ENCODE measurements around the gene NR3C1. TPM values are rescaled to one million over a fixed set of nuclear protein-coding genes. Genes with fewer than 3 reads are reported as not detected.

Gene NR3C1
- polyA plus RNA-seq, 4 donors: 37.5 to 42.2 (median 38.4) TPM

GRCh38 chr5:143427122-143427735 lies 23.7 kb upstream of the NR3C1 start:
- DNase-seq (ENCODE audit: low read depth in 4 of 4, low spot score in 3 of 4): no peak

- no peak for DNase-seq (ENCODE audit: low read depth in 4 of 4, low spot score in 3 of 4)
These were observed 23.0 kb upstream of the NR3C1 start for GRCh38 chr5:143426437-143426991.

DNA sequence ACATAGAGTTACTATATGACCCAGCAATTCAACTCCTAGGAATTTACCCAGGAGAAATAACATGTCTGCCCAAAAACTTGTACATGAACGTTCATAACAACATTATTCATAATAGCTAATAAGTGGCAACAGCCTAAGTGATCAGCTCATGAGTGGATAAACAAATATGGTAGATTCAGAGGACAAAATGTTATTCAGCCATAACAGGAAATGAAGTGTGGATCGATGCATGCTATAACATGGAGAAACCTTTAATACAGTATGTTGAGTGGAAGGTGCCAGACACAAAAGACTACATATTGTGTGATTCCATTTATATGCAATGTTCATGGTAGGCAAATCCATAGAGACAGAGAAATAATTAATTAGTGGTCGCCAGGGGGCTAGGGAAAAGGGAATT lies 22.3 kb upstream of the NR3C1 start:
- DNase-seq (ENCODE audit: low read depth in 4 of 4, low spot score in 3 of 4): no peak

DNA sequence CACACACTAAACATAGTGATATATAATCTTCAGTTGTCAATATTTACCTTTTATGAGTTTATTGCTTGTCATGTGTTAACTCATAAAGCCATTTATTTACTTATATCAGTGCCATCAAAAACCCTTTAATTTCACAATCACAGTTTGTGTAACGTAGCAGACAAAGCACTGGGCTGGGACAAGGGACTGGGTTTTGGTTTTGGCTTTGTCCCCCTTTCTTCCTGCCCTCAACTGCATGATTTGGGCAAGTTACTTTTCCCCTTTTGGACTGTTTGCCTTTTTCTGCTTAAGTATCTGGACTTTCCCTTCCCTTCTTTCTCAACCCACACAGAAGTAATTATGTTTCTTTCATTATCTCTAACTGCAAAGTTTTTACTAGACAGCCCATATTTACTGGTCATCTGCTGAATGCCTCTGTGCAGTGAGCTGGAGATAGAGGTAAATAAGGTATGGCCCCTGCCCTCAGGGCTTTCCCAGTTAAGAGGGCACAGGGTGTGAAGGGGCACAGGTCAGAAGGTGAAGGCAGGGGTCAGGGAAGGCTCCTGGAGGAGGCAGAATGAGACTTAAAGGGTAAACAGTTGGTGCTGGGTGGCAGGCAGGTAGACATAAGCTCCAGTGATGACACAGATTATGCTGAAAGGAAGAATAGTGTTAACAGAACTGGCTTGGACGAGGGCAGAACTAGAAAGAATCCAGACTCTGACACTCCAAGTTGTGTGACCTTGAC lies 14.8 kb upstream of the NR3C1 start:
- DNase-seq (ENCODE audit: low read depth in 4 of 4, low spot score in 3 of 4): no peak

GRCh38 chr5:143417503-143418139 lies 14.1 kb upstream of the NR3C1 start:
- DNase-seq (ENCODE audit: low read depth in 4 of 4, low spot score in 3 of 4): no peak

GRCh38 chr5:143416411-143416810 lies 12.9 kb upstream of the NR3C1 start:
- DNase-seq (ENCODE audit: low read depth in 4 of 4, low spot score in 3 of 4): no peak

GRCh38 chr5:143413958-143414669 lies 10.6 kb upstream of the NR3C1 start:
- DNase-seq (ENCODE audit: low read depth in 4 of 4, low spot score in 3 of 4): no peak

- DNase-seq (ENCODE audit: low read depth in 4 of 4, low spot score in 3 of 4): no peak
These were observed 9.3 kb upstream of the NR3C1 start for GRCh38 chr5:143412661-143413342.

- no peak for DNase-seq (ENCODE audit: low read depth in 4 of 4, low spot score in 3 of 4)
These were observed 6.4 kb upstream of the NR3C1 start for GRCh38 chr5:143409926-143410325.

- DNase-seq (ENCODE audit: low read depth in 4 of 4, low spot score in 3 of 4): no peak
These were observed 2.9 kb upstream of the NR3C1 start for GRCh38 chr5:143406408-143406807.

DNA sequence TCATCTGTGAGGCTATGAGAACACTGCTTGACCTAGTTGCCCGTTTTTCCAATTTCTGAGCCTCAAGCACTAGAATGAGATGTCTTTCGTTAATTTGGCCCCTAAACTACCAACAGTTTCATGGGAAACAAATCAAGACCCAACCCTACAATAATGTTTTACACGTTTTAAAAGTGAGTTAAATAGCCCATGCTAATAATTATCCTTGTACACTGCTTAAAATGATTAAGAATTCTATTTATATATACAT lies 2.3 kb upstream of the NR3C1 start:
- DNase-seq (ENCODE audit: low read depth in 4 of 4, low spot score in 3 of 4): no peak

DNA sequence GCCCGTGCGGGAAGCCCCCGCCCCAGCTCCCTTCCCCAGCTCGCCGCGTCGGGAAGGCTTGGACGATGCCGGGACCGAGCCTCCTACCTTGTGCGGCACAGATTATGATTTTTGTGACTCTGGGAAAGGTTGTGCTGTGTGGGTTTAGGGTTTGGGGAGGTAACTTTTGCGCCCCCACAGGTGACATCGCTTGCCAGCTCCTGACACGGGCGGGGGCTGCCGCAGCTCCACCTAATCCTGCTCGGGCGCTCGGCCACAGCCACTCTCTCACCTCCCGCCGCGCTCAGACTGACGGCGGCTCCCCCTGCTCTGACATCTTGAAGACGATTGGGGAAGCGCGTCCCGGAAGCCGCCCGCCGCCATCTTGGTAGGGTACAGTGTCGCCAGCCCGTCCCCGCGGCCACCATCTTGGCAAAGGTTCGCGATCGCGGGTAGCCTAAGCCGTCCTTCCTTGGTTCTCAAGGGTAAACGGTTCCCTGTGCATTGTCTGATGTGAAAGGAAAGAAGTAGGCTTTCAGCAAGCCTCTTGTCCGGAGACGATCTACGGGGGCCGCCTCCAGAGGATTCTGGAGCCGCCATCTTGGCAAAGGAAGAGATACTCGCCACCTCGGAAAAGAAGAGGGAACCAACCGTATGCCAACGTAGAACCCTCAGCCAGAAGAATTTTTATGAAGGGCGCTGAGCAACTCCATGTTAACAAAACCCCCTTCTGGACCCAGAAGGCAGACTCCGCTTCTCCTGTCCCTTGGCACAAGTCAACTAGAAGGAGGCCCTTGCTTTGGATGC lies 1.8 kb upstream of the NR3C1 start:
- peak; percentile 65 to 86 (median 76) for DNase-seq (ENCODE audit: low read depth in 4 of 4, low spot score in 3 of 4)

DNA sequence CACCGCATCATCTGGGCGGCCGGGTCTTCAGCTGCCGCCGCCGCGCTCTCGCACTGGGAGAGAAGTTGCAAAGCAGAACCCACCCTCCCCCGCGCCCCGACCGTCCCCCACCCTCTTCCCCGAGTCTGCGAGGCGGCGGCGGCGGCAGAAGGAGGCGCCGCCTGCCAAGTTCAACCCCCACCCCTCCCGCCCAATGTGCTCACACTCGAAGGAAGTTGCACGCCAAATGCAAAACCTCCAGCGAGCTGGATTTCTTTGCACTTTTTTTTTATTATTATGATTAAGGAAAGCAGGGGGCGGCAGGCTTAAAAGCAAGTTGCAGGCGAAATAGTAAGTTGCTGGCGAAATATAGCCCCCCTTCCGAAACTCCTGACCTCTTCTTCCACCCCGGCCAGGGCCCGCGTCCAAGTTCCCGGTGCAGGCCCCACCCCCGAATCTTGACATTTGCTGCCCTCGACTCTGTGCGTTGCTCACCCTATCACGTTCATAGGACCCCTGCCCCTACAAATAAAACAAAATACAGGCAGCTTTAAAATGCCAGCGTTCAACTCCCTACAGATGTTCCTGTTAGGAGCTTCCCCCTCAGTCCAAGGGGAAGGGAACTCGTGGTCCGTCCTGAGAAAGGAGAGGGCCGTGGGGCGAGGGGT lies 1.1 kb upstream of the NR3C1 start:
- DNase-seq (ENCODE audit: low read depth in 4 of 4, low spot score in 3 of 4): peak; percentile 67 to 77 (median 72)

GRCh38 chr5:143403334-143403592 lies 223 bp downstream of the NR3C1 start:
- peak in 2 of 4 donors; percentile 28 to 45 for DNase-seq (ENCODE audit: low read depth in 4 of 4, low spot score in 3 of 4)

DNA sequence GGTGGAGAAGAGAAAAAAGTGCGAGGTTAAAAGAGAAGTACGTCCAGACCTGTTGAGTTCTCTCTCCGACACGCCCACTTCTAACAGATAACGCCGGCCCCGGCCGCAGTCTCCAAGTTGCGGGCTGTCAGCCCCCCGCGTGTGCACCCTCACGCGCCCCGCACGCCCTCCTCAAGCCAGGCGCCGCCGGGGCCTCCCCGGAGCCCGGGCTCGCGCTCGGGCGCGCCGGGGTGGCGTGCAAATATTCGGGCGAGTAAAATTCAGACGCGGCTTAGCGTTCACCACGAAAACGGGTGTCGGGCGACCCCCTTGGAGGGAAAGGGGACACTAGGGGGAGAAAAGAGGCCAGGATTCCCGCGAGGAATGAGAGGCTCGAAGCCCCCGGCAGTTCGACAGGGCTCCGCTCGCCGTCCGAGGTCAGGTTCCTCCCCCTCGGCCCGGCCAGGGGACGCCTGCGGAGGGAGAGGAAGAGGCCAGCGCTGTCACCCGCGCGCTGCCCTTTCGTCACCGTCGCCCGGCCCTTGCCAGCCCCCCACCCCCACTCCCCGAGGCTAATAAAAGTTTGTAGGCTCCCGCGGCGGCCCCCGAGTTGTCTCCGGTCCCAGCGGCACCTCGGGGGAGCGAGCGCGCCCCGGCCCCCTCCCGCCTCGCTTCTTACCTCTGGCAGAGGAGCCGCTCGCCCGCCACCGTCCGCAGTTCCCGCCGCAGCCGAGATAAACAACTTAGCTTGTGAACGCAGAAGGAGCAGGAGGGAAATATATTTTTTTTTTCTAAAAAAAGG lies 743 bp downstream of the NR3C1 start:
- DNase-seq (ENCODE audit: low read depth in 4 of 4, low spot score in 3 of 4): peak in 2 of 4 donors; percentile 27 to 38

GRCh38 chr5:143402017-143402552 lies 1.4 kb downstream of the NR3C1 start:
- DNase-seq (ENCODE audit: low read depth in 4 of 4, low spot score in 3 of 4): peak in 1 of 4 donors; percentile 18

DNA sequence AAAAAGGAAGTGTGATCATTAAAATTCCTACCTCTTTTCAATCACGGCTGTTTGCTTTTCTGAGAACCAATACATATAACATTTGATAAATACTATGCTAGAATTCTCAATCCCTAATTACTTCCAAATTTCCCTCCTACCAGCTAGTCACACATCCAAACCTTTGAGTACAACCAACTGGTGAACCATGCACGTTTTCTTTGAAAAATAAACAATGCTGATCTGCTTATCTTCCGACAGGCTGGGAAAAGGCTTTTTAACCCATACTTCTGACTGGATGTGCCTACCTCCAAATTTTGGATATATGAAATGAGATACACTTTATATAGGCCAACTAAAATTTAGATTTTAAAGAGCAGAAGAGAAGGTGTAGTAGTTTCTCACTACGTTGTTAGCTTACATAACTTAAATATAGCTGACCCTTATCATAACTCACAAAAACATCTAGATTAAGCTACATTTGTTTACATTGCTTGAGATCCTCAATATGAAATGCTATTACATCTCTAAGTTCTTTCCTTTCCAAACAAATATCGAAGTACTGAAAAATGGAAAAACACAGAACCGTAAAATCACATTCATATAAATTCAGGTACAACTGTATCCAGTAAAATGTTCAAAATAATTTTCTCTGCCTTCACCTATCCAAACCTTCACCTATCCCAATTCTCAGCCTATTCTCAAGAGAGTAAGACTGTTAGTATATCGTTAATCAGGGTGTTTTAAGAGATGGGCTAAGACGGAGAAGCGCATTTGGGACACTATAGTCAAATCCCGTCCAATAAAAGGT lies 2.1 kb downstream of the NR3C1 start:
- no peak for DNase-seq (ENCODE audit: low read depth in 4 of 4, low spot score in 3 of 4)
